HepG2 (cell line): ENCODE data around the gene PARN. TPM values are rescaled to one million over a fixed set of nuclear protein-coding genes. Genes with fewer than 3 reads are reported as not detected.

Experiments
- FOXO4 ChIP-seq: sonication (generic); formaldehyde crosslinking; conservative IDR thresholded peaks from 2 replicates; pipeline ENCODE4 v1.8.1; 2023; ENCODE audit warnings: missing genetic modification reagents
- HMG20A ChIP-seq: IDR thresholded peaks from 2 replicates; pipeline ENCODE4 v1.6.1; 2016; ENCODE audit warnings: borderline replicate concordance
- HNRNPL ChIP-seq: fragments of 200-400 bp; formaldehyde crosslinking; IDR thresholded peaks from 2 replicates; pipeline ENCODE4 v1.6.1; 2017; ENCODE audit warnings: mild to moderate bottlenecking, low read depth, low read length
- MAFG ChIP-seq: sonication (generic); formaldehyde crosslinking; IDR thresholded peaks from 2 replicates; pipeline ENCODE4 v1.5.1; 2020; ENCODE audit warnings: mild to moderate bottlenecking, missing genetic modification reagents
- NFE2 ChIP-seq: sonication (generic); formaldehyde crosslinking; IDR thresholded peaks from 2 replicates; pipeline ENCODE4 v1.4.0; 2020; ENCODE audit warnings: missing genetic modification reagents
- NKX3-1 ChIP-seq: sonication (generic); formaldehyde crosslinking; IDR thresholded peaks from 2 replicates; pipeline ENCODE4 v1.5.0; 2020; ENCODE audit warnings: missing genetic modification reagents
- PHB2 ChIP-seq: fragments of 450-650 bp; IDR thresholded peaks from 2 replicates; pipeline ENCODE4 v1.6.1; 2018; ENCODE audit not compliant: partially characterized antibody
- SNAPC2 ChIP-seq: sonication (generic); formaldehyde crosslinking; IDR thresholded peaks from 2 replicates; pipeline ENCODE4 v1.8.1; 2022; ENCODE audit warnings: mild to moderate bottlenecking, missing genetic modification reagents
- SRSF9 ChIP-seq: fragments of 200-400 bp; formaldehyde crosslinking; IDR thresholded peaks from 2 replicates; pipeline ENCODE4 v1.6.1; 2018; ENCODE audit warnings: borderline replicate concordance, mild to moderate bottlenecking, low read depth, low read length; ENCODE audit not compliant: insufficient read depth, poor library complexity, severe bottlenecking
- TRIM24 ChIP-seq: sonication (generic); formaldehyde crosslinking; IDR thresholded peaks from 2 replicates; pipeline ENCODE4 v1.8.0; 2022; ENCODE audit warnings: mild to moderate bottlenecking, missing genetic modification reagents
- ZBTB38 ChIP-seq: sonication (generic); formaldehyde crosslinking; IDR thresholded peaks from 2 replicates; pipeline ENCODE4 v1.5.1; 2020; ENCODE audit warnings: mild to moderate bottlenecking, missing genetic modification reagents
- ZKSCAN8 ChIP-seq: IDR thresholded peaks from 2 replicates; pipeline ENCODE4 v1.6.1; 2016; ENCODE audit warnings: borderline replicate concordance, missing genetic modification reagents, missing compliant biosample characterization
- ZNF20 ChIP-seq: sonication (generic); formaldehyde crosslinking; IDR thresholded peaks from 2 replicates; pipeline ENCODE4 v1.4.0; 2020; ENCODE audit warnings: mild to moderate bottlenecking, moderate library complexity, missing genetic modification reagents
- ZNF224 ChIP-seq: sonication (generic); formaldehyde crosslinking; IDR thresholded peaks from 2 replicates; pipeline ENCODE4 v1.5.0; 2020; ENCODE audit warnings: mild to moderate bottlenecking, missing genetic modification reagents
- ZNF354B ChIP-seq: sonication (generic); formaldehyde crosslinking; IDR thresholded peaks from 2 replicates; pipeline ENCODE4 v1.8.0; 2022; ENCODE audit warnings: mild to moderate bottlenecking, missing genetic modification reagents
- ZNF383 ChIP-seq: sonication (generic); formaldehyde crosslinking; IDR thresholded peaks from 2 replicates; pipeline ENCODE4 v1.4.0; 2020; ENCODE audit warnings: missing genetic modification reagents, mild to moderate bottlenecking, borderline replicate concordance
- ZNF572 ChIP-seq: sonication (generic); formaldehyde crosslinking; IDR thresholded peaks from 2 replicates; pipeline ENCODE4 v1.5.1; 2020; ENCODE audit warnings: mild to moderate bottlenecking, missing genetic modification reagents
- ZNF577 ChIP-seq: sonication (generic); formaldehyde crosslinking; IDR thresholded peaks from 2 replicates; pipeline ENCODE4 v1.4.0; 2020; ENCODE audit warnings: mild to moderate bottlenecking, low read depth, missing genetic modification reagents, borderline replicate concordance
- ZNF768 ChIP-seq: sonication (generic); formaldehyde crosslinking; IDR thresholded peaks from 2 replicates; pipeline ENCODE4 v1.4.0; 2020; ENCODE audit warnings: missing genetic modification reagents
- polyA plus RNA-seq, 8 experiments: library from polyadenylated mRNA; depleted of rRNA in 3 of 8; stranded (reverse) in 7 of 8; unstranded in 1 of 8; fragments of >200 nt; fragmentation: Illumina TruSeq in 4 of 8; extraction: Trizol in 4 of 8; gene quantifications; 2 replicates each; pipeline versions ENCODE4 v1.2.1 to v1.2.3, GENCODE V29; 2011 to 2016; ENCODE audit warnings: low read depth in 4 of 8, missing spikeins in 1 of 8, mixed read lengths in 1 of 8; ENCODE audit not compliant: insufficient read depth in 1 of 8
- total RNA-seq, 5 experiments: library from RNA; depleted of rRNA; stranded (reverse); fragments of >200 nt; fragmentation: Illumina TruSeq; extraction: Trizol; gene quantifications; 2 replicates each; pipeline ENCODE4 v1.2.3, GENCODE V29; 2016; ENCODE audit warnings: low read depth in 1 of 5
- TF ChIP-seq, protein P1 (sequence below): IDR thresholded peaks from 2 replicates; pipeline ENCODE4 v1.4.0; 2020; ENCODE audit warnings: mild to moderate bottlenecking, missing genetic modification reagents
- TF ChIP-seq, protein P2 (sequence below): sonication (generic); formaldehyde crosslinking; IDR thresholded peaks from 2 replicates; pipeline ENCODE4 v1.4.0; 2020; ENCODE audit warnings: missing genetic modification reagents, borderline replicate concordance

PARN gene
- total and polyA plus RNA-seq, 2 of the 13 experiments (the other 11 are each of a cell fraction or from before 2014, with no cell fraction given) = 13.3 to 47.6 TPM

GRCh38 chr16:14420721-14421488, 209.2 kb downstream of the PARN start (continued):
- no peak for TF ChIP-seq NFE2 (CRISPR knock-in tag)
- no peak for TF ChIP-seq MAFG (CRISPR knock-in tag)
- no peak for TF ChIP-seq NKX3-1 (CRISPR knock-in tag)
- no peak for TF ChIP-seq PHB2
- TF ChIP-seq, protein P1, sequence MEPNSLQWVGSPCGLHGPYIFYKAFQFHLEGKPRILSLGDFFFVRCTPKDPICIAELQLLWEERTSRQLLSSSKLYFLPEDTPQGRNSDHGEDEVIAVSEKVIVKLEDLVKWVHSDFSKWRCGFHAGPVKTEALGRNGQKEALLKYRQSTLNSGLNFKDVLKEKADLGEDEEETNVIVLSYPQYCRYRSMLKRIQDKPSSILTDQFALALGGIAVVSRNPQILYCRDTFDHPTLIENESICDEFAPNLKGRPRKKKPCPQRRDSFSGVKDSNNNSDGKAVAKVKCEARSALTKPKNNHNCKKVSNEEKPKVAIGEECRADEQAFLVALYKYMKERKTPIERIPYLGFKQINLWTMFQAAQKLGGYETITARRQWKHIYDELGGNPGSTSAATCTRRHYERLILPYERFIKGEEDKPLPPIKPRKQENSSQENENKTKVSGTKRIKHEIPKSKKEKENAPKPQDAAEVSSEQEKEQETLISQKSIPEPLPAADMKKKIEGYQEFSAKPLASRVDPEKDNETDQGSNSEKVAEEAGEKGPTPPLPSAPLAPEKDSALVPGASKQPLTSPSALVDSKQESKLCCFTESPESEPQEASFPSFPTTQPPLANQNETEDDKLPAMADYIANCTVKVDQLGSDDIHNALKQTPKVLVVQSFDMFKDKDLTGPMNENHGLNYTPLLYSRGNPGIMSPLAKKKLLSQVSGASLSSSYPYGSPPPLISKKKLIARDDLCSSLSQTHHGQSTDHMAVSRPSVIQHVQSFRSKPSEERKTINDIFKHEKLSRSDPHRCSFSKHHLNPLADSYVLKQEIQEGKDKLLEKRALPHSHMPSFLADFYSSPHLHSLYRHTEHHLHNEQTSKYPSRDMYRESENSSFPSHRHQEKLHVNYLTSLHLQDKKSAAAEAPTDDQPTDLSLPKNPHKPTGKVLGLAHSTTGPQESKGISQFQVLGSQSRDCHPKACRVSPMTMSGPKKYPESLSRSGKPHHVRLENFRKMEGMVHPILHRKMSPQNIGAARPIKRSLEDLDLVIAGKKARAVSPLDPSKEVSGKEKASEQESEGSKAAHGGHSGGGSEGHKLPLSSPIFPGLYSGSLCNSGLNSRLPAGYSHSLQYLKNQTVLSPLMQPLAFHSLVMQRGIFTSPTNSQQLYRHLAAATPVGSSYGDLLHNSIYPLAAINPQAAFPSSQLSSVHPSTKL (CRISPR knock-in tag) = peak; percentile 63
- TF ChIP-seq ZNF354B = no peak
- no peak for TF ChIP-seq HMG20A
- TF ChIP-seq ZNF20 (CRISPR knock-in tag) = no peak
- no peak for TF ChIP-seq FOXO4 (CRISPR knock-in tag)
- TF ChIP-seq HNRNPL = no peak
- no peak for TF ChIP-seq ZNF572 (CRISPR knock-in tag)
- no peak for TF ChIP-seq SRSF9
- no peak for TF ChIP-seq ZNF577 (CRISPR knock-in tag)
- TF ChIP-seq, protein P2, sequence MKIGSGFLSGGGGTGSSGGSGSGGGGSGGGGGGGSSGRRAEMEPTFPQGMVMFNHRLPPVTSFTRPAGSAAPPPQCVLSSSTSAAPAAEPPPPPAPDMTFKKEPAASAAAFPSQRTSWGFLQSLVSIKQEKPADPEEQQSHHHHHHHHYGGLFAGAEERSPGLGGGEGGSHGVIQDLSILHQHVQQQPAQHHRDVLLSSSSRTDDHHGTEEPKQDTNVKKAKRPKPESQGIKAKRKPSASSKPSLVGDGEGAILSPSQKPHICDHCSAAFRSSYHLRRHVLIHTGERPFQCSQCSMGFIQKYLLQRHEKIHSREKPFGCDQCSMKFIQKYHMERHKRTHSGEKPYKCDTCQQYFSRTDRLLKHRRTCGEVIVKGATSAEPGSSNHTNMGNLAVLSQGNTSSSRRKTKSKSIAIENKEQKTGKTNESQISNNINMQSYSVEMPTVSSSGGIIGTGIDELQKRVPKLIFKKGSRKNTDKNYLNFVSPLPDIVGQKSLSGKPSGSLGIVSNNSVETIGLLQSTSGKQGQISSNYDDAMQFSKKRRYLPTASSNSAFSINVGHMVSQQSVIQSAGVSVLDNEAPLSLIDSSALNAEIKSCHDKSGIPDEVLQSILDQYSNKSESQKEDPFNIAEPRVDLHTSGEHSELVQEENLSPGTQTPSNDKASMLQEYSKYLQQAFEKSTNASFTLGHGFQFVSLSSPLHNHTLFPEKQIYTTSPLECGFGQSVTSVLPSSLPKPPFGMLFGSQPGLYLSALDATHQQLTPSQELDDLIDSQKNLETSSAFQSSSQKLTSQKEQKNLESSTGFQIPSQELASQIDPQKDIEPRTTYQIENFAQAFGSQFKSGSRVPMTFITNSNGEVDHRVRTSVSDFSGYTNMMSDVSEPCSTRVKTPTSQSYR (CRISPR knock-in tag) = no peak
- no peak for TF ChIP-seq ZKSCAN8 (CRISPR knock-in tag)
- no peak for TF ChIP-seq SNAPC2 (CRISPR knock-in tag)
- TF ChIP-seq ZNF224 = no peak
- TF ChIP-seq ZNF768 = peak; percentile 91
- TF ChIP-seq ZNF383 (CRISPR knock-in tag) = no peak
- TF ChIP-seq ZBTB38 = peak; percentile 69; the same call in 1 of the 2 replicates
- no peak for TF ChIP-seq TRIM24 (CRISPR knock-in tag)
